ENCODE measurements around the gene PARP15. TPM values are rescaled to one million over a fixed set of nuclear protein-coding genes. Genes with fewer than 3 reads are reported as not detected.

The PARP15 gene
- total RNA-seq, 2 experiments from 2014 or later = 41.6 to 41.8 TPM

GRCh38 chr3:122609798-122610559, 32.5 kb downstream of the PARP15 start:
- H3K27ac Mint-ChIP-seq = peak overlapping the region; percentile 0
- no peaks in the 10 kb centered on the region for H3K27me3 Mint-ChIP-seq
- H3K9me3 ChIP-seq (ENCODE audit: control insufficient read depth in 1 of 2, insufficient read depth in 1 of 2, low read length in 2 of 2) = no peaks in the 10 kb centered on the region
- no peaks in the 10 kb centered on the region for H3K4me1 Mint-ChIP-seq (ENCODE audit: low read depth)
- H3K9me3 Mint-ChIP-seq = no peaks in the 10 kb centered on the region
- no peak for TF ChIP-seq CTCF (IDR thresholded peaks at IDR 0.05)
- ChIA-PET POLR2A (interaction anchor here (0.6 kb wide), 1 partner anchor 11 kb away, joined by 3 read pairs; no protein-coding TSS in a partner anchor), CTCF (no interaction called here)
- DNase-seq (peak in 3 of 14 experiments; percentile 14 to 40 (median 28)), ATAC-seq (ENCODE audit: poor library complexity) (no peak)
- H3K4me1 ChIP-seq (ENCODE audit: insufficient read depth, low read length) = peaks cover 2% of the 10 kb centered on the region
- H3K4me3 ChIP-seq (ENCODE audit: low read length) = no peak overlapping the region
- no peaks in the 10 kb centered on the region for H3K27me3 ChIP-seq (ENCODE audit: control insufficient read depth in 1 of 2, insufficient read depth in 2 of 2, low read length in 2 of 2)
- intact Hi-C loops (cut with DNase I, micrococcal nuclease) = no loop called here
- H3K36me3 Mint-ChIP-seq (ENCODE audit: low read depth) = peaks cover 62% of the 10 kb centered on the region
- no peak overlapping the region for H3K27ac ChIP-seq (ENCODE audit: low read depth in 1 of 2, low read length in 2 of 2)
- no peak overlapping the region for H3K4me3 Mint-ChIP-seq
- H3K36me3 ChIP-seq (ENCODE audit: insufficient read depth, low read length) = peaks cover 33% of the 10 kb centered on the region

- no peak overlapping the region for H3K27ac Mint-ChIP-seq
- Histone ChIP-seq H3K36me3 (ENCODE audit: insufficient read depth, low read length) (peaks cover 57% of the 10 kb centered on the region), H3K4me1 (ENCODE audit: insufficient read depth, low read length) (peaks cover 2% of the 10 kb centered on the region), H3K9me3 (ENCODE audit: control insufficient read depth in 1 of 2, insufficient read depth in 1 of 2, low read length in 2 of 2) (no peaks in the 10 kb centered on the region), H3K27ac (ENCODE audit: low read depth in 1 of 2, low read length in 2 of 2) (no peak overlapping the region), H3K4me3 (ENCODE audit: low read length) (no peak overlapping the region), H3K27me3 (ENCODE audit: control insufficient read depth in 1 of 2, insufficient read depth in 2 of 2, low read length in 2 of 2) (no peaks in the 10 kb centered on the region)
- no peak for TF ChIP-seq CTCF (IDR thresholded peaks at IDR 0.05)
- ChIA-PET POLR2A (no interaction called here), CTCF (interaction anchor here (0.6 kb wide), 1 partner anchor 930 kb away, joined by 5 read pairs; no protein-coding TSS in a partner anchor)
- H3K4me3 Mint-ChIP-seq = no peak overlapping the region
- peaks cover 71% of the 10 kb centered on the region for H3K36me3 Mint-ChIP-seq (ENCODE audit: low read depth)
- no peaks in the 10 kb centered on the region for H3K9me3 Mint-ChIP-seq
- ATAC-seq (ENCODE audit: poor library complexity) (no peak), DNase-seq (peak in 1 of 14 experiments; percentile 15)
- no peaks in the 10 kb centered on the region for H3K27me3 Mint-ChIP-seq
- H3K4me1 Mint-ChIP-seq (ENCODE audit: low read depth) = no peaks in the 10 kb centered on the region
- intact Hi-C loops (cut with DNase I, micrococcal nuclease) = no loop called here
These were observed 35.2 kb downstream of the PARP15 start for GRCh38 chr3:122612696-122613095.

DNA sequence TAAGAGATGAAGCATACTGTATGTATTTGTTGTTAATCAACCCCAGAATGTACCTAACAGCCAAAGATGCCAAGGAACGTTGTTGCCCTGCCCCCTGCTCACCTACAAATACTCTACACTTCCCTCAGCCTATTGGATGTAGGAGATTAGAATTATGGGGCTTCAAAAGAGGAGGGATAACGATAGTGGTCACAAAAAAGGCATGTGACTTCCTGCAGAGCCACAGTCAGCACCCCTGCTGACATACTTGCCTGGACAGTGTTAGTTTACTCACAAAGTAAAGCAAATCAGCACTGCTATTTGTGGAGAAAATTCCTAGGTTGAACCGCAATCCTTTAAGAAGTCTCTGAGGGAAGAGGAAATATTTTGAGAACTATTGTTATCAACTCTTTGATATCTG, 37.9 kb downstream of the PARP15 start:
- Mint-ChIP-seq H3K27me3 (no peaks in the 10 kb centered on the region), H3K36me3 (ENCODE audit: low read depth) (peaks cover 76% of the 10 kb centered on the region), H3K4me1 (ENCODE audit: low read depth) (no peaks in the 10 kb centered on the region), H3K27ac (no peak overlapping the region), H3K4me3 (no peak overlapping the region), H3K9me3 (no peaks in the 10 kb centered on the region)
- TF ChIP-seq CTCF (IDR thresholded peaks at IDR 0.05) = no peak
- H3K36me3 ChIP-seq (ENCODE audit: insufficient read depth, low read length) = peaks cover 65% of the 10 kb centered on the region
- intact Hi-C loops (cut with DNase I, micrococcal nuclease) = no loop called here
- POLR2A ChIA-PET = no interaction called here
- no peak overlapping the region for H3K4me3 ChIP-seq (ENCODE audit: low read length)
- ATAC-seq (ENCODE audit: poor library complexity) = no peak
- H3K4me1 ChIP-seq (ENCODE audit: insufficient read depth, low read length) = no peaks in the 10 kb centered on the region
- H3K27me3 ChIP-seq (ENCODE audit: control insufficient read depth in 1 of 2, insufficient read depth in 2 of 2, low read length in 2 of 2) = no peaks in the 10 kb centered on the region
- no peak overlapping the region for H3K27ac ChIP-seq (ENCODE audit: low read depth in 1 of 2, low read length in 2 of 2)
- no peaks in the 10 kb centered on the region for H3K9me3 ChIP-seq (ENCODE audit: control insufficient read depth in 1 of 2, insufficient read depth in 1 of 2, low read length in 2 of 2)
- DNase-seq = no peak
- CTCF ChIA-PET = no interaction called here

All from CD4-positive, alpha-beta T cell (primary cell).